HG02870 (cell line): ENCODE data around the gene VWDE.

Experiments used
- ATAC-seq: cut with Tn5 transposase; IDR thresholded peaks from one replicate; pipeline ENCODE4 v1.9.1; 2021; ENCODE audit warnings: mild to moderate bottlenecking, moderate library complexity; ENCODE audit not compliant: unreplicated experiment

Gene VWDE

DNA sequence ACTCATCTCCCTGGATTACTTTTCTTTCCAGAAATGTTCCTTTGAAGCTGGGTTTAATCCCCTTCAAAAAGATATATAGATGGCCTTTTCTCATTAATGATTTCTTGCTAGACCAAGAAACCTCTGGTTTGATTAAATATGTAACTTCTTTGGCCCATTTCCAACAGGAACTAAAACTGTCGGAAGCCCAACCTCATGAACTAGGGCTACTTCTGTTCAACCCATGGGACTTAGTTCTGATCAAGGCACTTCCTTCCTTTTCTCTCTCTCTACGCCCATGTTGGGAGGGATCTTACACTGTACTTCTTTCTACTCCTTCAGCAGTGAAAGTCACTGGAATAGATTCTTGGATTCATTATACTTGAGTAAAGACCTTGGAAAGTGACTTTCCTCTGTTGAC is 109.0 kb downstream of the VWDE start:
- ATAC-seq = no peak

GRCh38 chr7:12291870-12292269 is 111.8 kb downstream of the VWDE start:
- no peak for ATAC-seq

GRCh38 chr7:12290761-12291160 is 112.9 kb downstream of the VWDE start:
- no peak for ATAC-seq

- no peak for ATAC-seq
These were observed 113.7 kb downstream of the VWDE start for GRCh38 chr7:12289996-12290395.

DNA sequence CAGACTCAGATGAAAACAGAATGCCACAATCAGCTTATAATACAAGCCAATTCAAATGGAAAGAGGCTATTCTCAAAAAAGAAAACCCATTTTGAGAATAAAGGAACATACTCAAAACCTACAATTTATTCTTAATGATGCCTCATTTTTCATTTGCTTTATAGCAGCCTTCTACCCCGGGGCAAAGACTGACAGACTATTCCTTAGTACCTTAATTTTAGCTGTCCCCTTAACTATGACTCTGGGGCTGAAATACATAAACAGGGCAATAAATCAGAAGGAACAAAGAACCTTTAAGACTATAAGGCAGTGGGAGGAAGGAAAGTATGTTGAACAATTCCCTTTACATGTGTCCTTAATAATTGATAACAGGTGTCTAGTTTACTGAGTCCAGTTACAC is 115.8 kb downstream of the VWDE start:
- ATAC-seq = no peak

DNA sequence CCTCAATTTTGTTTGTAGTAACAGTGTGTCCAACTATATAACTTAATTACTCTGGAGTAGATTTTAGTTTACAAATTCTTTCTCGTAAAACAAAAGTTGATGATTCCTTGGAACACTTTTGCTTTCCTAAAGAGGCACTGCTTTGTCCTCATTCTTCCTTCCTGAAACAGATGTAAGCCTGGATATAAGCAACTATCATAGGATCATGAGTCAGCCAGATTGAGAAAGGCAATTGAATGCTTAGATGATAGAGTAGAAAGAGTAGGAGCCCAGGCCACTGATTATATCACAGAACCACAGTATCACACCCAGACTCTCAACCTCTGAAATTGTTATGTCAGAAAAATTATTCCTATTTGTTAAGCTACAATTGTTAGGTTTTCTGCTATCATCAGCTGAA is 122.6 kb downstream of the VWDE start:
- no peak for ATAC-seq
